Fibroblast of lung (primary cell): ENCODE data around the gene ZNF275.

ENCODE experiments used
- CTCF ChIP-seq, 2 donors: IDR thresholded peaks in 1 of 2; conservative IDR thresholded peaks in 1 of 2; 1 replicate in 1 of 2; 2 replicates in 1 of 2; pipeline ENCODE4 v1.5.1; 2011 to 2012; ENCODE audit warnings: low read length in 2 of 2, control low read depth in 1 of 2, inconsistent platforms in 1 of 2, low read depth in 1 of 2, mild to moderate bottlenecking in 1 of 2
- EZH2 ChIP-seq: IDR thresholded peaks from 2 replicates; pipeline ENCODE4 v1.5.1; 2012; ENCODE audit warnings: low read length, control low read depth, mild to moderate bottlenecking; ENCODE audit errors: missing control alignments

DNA sequence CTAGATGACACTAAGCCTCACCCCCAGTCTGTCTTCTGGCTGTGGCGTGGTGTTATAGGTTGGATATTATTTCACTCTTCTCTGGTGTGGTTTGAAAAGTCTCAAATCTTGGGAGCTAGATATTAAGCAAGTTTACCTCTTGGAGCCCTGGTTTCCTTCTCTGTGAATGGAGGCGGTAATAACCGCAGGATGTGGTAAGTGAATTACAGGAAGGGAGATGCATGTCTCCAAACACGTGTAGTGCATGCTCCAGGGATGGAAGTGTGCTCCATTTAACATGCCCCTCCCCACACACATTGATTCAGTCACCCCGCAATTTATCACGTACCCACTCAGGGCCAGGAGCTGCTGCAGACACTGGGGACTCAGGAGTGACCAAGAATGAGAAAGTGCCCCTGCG is 4.9 kb downstream of the ZNF275 start:
- TF ChIP-seq CTCF (conservative IDR thresholded peaks at IDR 0.05 in 1 of 2, IDR thresholded peaks at IDR 0.05 in 1 of 2; ENCODE audit: low read depth in 1 of 2, low read length in 2 of 2), result no peak
- no peak for TF ChIP-seq EZH2
